Astrocyte of the cerebellum (primary cell): Measurements from ENCODE around the gene TGM4.
"Not testable (repeated sequence)": the region's sequence is repeated elsewhere in the genome, so short reads cannot be mapped to it uniquely, and the experiment has no call there.

ENCODE experiments used
- DNase-seq: peaks from one replicate; pipeline ENCODE4 v3.0.0-alpha.2; 2011; ENCODE audit warnings: low read depth
- H3K4me3 ChIP-seq: 2 replicates; pipeline ENCODE4 v1.5.1; 2011; ENCODE audit warnings: mild to moderate bottlenecking, low read depth, low read length, moderate library complexity
- CTCF ChIP-seq: IDR thresholded peaks from 2 replicates; pipeline ENCODE4 v1.5.1; 2012; ENCODE audit warnings: low read length, low read depth, moderate library complexity, mild to moderate bottlenecking; ENCODE audit errors: missing control alignments
- in situ Hi-C: cut with HindIII; loops from 2 replicates; pipeline ENCODE4 v1.10.0; 2017; ENCODE audit warnings: low sequenced_read_pairs

Gene TGM4

DNA sequence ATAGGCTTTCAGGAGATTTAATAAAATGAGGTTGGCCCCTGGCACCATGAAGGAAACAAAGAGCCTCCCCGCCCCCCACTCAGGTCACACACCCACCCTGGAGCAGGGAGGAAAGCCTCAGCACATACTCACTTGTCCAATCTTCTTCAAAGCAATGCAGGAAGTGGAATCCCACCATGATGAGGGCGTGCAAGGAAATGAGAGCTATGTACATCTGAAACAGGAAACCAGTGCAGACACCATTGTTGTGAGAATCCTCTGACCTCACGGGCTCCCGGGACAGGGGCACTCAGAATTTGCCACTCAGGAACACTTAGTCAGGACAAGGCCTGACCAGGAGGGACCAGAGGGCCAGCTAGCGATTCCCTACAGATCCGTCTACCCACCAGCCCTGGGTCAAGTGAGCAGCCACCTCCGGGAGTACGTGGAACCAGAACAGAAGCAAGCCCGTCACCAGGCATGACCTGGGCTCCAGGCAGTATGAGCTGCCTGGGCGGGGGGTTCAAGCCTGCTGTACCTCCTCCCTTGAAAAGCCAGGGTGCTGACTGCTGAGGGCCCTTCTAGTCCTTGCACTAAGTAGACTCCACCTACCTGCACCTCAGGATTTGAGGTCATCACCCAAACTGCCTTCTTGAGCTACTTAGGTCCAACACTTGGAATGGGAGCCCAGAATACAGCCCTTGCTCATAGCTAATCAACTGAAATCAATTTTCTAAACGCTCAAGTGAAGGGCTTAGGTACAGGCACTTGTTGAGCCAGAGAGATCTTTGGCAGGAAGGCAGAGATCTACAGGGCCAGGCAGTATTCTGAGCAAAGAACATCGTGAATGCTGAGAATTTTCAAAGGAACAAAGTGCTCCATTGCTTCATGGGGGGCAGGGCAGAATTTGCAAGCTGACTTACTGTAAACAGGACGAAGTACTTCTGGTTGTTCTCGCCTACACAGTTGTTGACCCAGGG lies 58.9 kb downstream of the TGM4 start:
- no peak overlapping the region for H3K4me3 ChIP-seq
- no peak for DNase-seq
- in situ Hi-C loops, result no loop called here
- no peak for TF ChIP-seq CTCF

GRCh38 chr3:44939581-44940036 lies 65.2 kb downstream of the TGM4 start:
- no peak for TF ChIP-seq CTCF
- H3K4me3 ChIP-seq, result no peak overlapping the region
- DNase-seq, result no peak
- in situ Hi-C loops, result no loop called here

GRCh38 chr3:44942202-44942921 lies 68.0 kb downstream of the TGM4 start:
- TF ChIP-seq CTCF, result no peak
- in situ Hi-C loops, result no loop called here
- DNase-seq, result no peak
- H3K4me3 ChIP-seq, result no peak overlapping the region

GRCh38 chr3:44948239-44948638 lies 73.8 kb downstream of the TGM4 start:
- no peak for TF ChIP-seq CTCF
- DNase-seq, result no peak
- in situ Hi-C loops, result no loop called here
- no peak overlapping the region for H3K4me3 ChIP-seq

DNA sequence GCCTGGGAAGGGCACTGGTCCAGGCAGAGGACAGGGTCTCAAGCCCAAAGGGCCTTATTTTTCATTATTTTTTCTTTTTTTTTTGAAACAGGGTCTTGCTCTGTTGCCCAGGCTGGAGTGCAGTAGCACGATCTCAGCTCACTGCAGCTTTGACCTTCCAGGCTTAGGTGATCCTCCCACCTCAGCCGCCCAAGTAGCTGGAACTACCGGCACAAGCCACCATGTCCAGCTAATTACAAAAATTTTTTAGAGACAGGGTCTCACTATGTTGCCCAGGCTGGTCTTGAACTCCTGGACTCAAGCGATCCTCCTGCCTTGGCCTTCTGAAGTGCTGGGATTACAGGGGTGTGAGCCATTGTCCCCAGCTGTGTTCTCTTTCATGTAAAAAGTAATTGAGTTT lies 75.4 kb downstream of the TGM4 start:
- in situ Hi-C loops, H3K4me3 ChIP-seq, DNase-seq: not testable (repeated sequence)

GRCh38 chr3:44950275-44950734 lies 75.9 kb downstream of the TGM4 start:
- DNase-seq, result no peak
- no peak overlapping the region for H3K4me3 ChIP-seq
- no peak for TF ChIP-seq CTCF
- in situ Hi-C loops, result no loop called here
